Endothelial cell of umbilical vein (primary cell): ENCODE measurements around the gene TWIST1. TPM values are rescaled to one million over a fixed set of nuclear protein-coding genes. Genes with fewer than 3 reads are reported as not detected.

ENCODE experiments used
- BruUV-seq: library from RNA; stranded (reverse); fragments of 400-500 nt; replicated peaks from 2 replicates; lab custom pipeline; 2021; lab: Mats Ljungman, UMichigan
- CTCF ChIA-PET: fragments of 300-600, 350-600 bp; sonication (Branson Sonifier 250); formaldehyde crosslinking; loops from one replicate; lab custom pipeline; 2021; ENCODE audit warnings: antibody characterized with exemption, inconsistent platforms; lab: Charles Lee
- POLR2A ChIA-PET: fragments of 300-600, 350-600 bp; sonication (Branson Sonifier 250); formaldehyde crosslinking; loops from one replicate; lab custom pipeline; 2021; ENCODE audit warnings: antibody characterized with exemption, inconsistent platforms; lab: Charles Lee
- DNase-seq: peaks from one replicate; pipeline ENCODE4 v3.0.0-alpha.2; 2011; ENCODE audit warnings: low read depth, low spot score
- FAIRE-seq: peaks from 2 replicates; lab custom pipeline; 2011; peaks lifted over from hg19 to GRCh38; lab: Jason Lieb, UNC
- H2AFZ ChIP-seq: 2 replicates; pipeline ENCODE4 v1.6.0; 2012; ENCODE audit warnings: low read depth, low read length, control low read depth, inconsistent platforms
- H3K27ac ChIP-seq: 2 replicates; pipeline ENCODE4 v1.5.1; 2011; ENCODE audit warnings: low read depth, mild to moderate bottlenecking, control low read depth, low read length, moderate library complexity; ENCODE audit not compliant: insufficient read depth
- H3K27me3 ChIP-seq, 2 experiments: 2 replicates each; pipeline versions ENCODE4 v1.6.0 to v1.6.1; 2011; ENCODE audit warnings: low read length in 2 of 2, mixed read lengths in 1 of 2; ENCODE audit not compliant: control insufficient read depth in 2 of 2, insufficient read depth in 2 of 2
- H3K36me3 ChIP-seq, 2 experiments: 2 replicates in 1 of 2; 3 replicates in 1 of 2; pipeline ENCODE4 v1.5.1; 2011; ENCODE audit warnings: low read length in 2 of 2, mild to moderate bottlenecking in 1 of 2, moderate library complexity in 1 of 2; ENCODE audit not compliant: control insufficient read depth in 2 of 2, insufficient read depth in 2 of 2; ENCODE audit errors: extremely low read depth in 1 of 2
- H3K4me1 ChIP-seq: 3 replicates; pipeline ENCODE4 v1.5.1; 2011; ENCODE audit warnings: mild to moderate bottlenecking, low read length; ENCODE audit not compliant: control insufficient read depth, insufficient read depth; ENCODE audit errors: extremely low read depth
- H3K4me2 ChIP-seq: 2 replicates; pipeline ENCODE4 v1.6.1; 2011; ENCODE audit warnings: low read length, control low read depth, mixed read lengths; ENCODE audit not compliant: insufficient read depth
- H3K4me3 ChIP-seq, 3 experiments: fragments of 200-600 bp in 1 of 3; sonication (generic), shearing (Covaris generic) in 1 of 3; replicated peaks in 1 of 3; 2 replicates each; pipeline ENCODE4 v1.5.1; 2011 to 2016; ENCODE audit warnings: control low read depth in 3 of 3, low read length in 3 of 3, mild to moderate bottlenecking in 2 of 3, inconsistent platforms in 1 of 3, low read depth in 1 of 3, moderate library complexity in 1 of 3; ENCODE audit not compliant: insufficient read depth in 1 of 3
- H3K79me2 ChIP-seq: 2 replicates; pipeline ENCODE4 v1.6.0; 2012; ENCODE audit warnings: low read length, inconsistent platforms; ENCODE audit not compliant: control insufficient read depth, insufficient read depth
- H3K9ac ChIP-seq: replicated peaks from 2 replicates; pipeline ENCODE3; 2011; ENCODE audit warnings: low read length, control low read depth; ENCODE audit not compliant: insufficient read depth; ENCODE audit errors: extremely low read depth
- H3K9me1 ChIP-seq: replicated peaks from 3 replicates; pipeline ENCODE4 v1.6.0; 2011; ENCODE audit warnings: mild to moderate bottlenecking, low read length; ENCODE audit not compliant: control insufficient read depth, insufficient read depth; ENCODE audit errors: extremely low read depth
- H3K9me3 ChIP-seq: replicated peaks from 2 replicates; pipeline ENCODE4 v1.5.1; 2012; ENCODE audit warnings: low read length, inconsistent platforms; ENCODE audit not compliant: control insufficient read depth, insufficient read depth
- H4K20me1 ChIP-seq: replicated peaks from 2 replicates; pipeline ENCODE3; 2011; ENCODE audit warnings: mild to moderate bottlenecking, low read length; ENCODE audit not compliant: control insufficient read depth, insufficient read depth; ENCODE audit errors: extremely low read depth
- EZH2 ChIP-seq: IDR thresholded peaks from 2 replicates; pipeline ENCODE4 v1.6.1; 2012; ENCODE audit warnings: borderline replicate concordance, low read depth, mild to moderate bottlenecking, moderate library complexity, low read length, inconsistent platforms; ENCODE audit not compliant: severe bottlenecking
- FOS ChIP-seq: IDR thresholded peaks from 2 replicates; pipeline ENCODE4 v1.6.1; 2011; ENCODE audit warnings: mild to moderate bottlenecking, low read length, moderate library complexity, borderline replicate concordance; ENCODE audit not compliant: insufficient read depth
- GATA2 ChIP-seq: IDR thresholded peaks from 2 replicates; pipeline ENCODE4 v1.7.0; 2011; ENCODE audit warnings: low read depth, mild to moderate bottlenecking, moderate library complexity, mixed read lengths, low read length; ENCODE audit not compliant: insufficient read length, insufficient read depth
- JUN ChIP-seq: IDR thresholded peaks from 2 replicates; pipeline ENCODE4 v1.6.1; 2011; ENCODE audit warnings: borderline replicate concordance, low read depth; ENCODE audit not compliant: insufficient read length, insufficient read depth
- MYC ChIP-seq: IDR thresholded peaks from one replicate; pipeline ENCODE4 v1.6.1; 2011; ENCODE audit warnings: mild to moderate bottlenecking, low read depth, low read length
- POLR2A ChIP-seq: IDR thresholded peaks from 2 replicates; pipeline ENCODE4 v1.6.1; 2012; ENCODE audit warnings: low read depth, mild to moderate bottlenecking, control low read depth, low read length
- POLR2AphosphoS5 ChIP-seq: IDR thresholded peaks from 2 replicates; pipeline ENCODE4 v1.6.1; 2012; ENCODE audit warnings: low read depth, mild to moderate bottlenecking, control low read depth, low read length, moderate library complexity; ENCODE audit not compliant: insufficient read depth
- dilution Hi-C: fragments of 300-500 bp; cut with MboI; formaldehyde crosslinking; loops from one replicate; pipeline ENCODE4 v1.15.0; 2019; ENCODE audit warnings: low sequenced_read_pairs; ENCODE audit not compliant: extremely low pct_ligation_motif_present
- intact Hi-C: fragments of 100-400 bp; cut with micrococcal nuclease; formaldehyde crosslinking; loops from one replicate; pipeline ENCODE4 v1.10.0; 2022
- polyA plus RNA-seq, 4 experiments: library from polyadenylated mRNA; depleted of rRNA in 3 of 4; stranded (reverse) in 3 of 4; unstranded in 1 of 4; fragments of >200 nt; gene quantifications; 2 replicates each; pipeline versions ENCODE4 v1.2.1 to v1.2.3, GENCODE V29; 2011 to 2012; ENCODE audit warnings: missing spikeins in 1 of 4
- total RNA-seq: library from RNA; stranded (reverse); gene quantifications from 2 replicates; pipeline ENCODE4 v1.2.3, GENCODE V29; 2021
- TF ChIP-seq, protein P1 (sequence below), 2 donors: IDR thresholded peaks; 1 replicate in 1 of 2; 2 replicates in 1 of 2; pipeline ENCODE4 v1.5.1; 2011; ENCODE audit warnings: low read length in 2 of 2, mild to moderate bottlenecking in 2 of 2, moderate library complexity in 2 of 2, control low read depth in 1 of 2, inconsistent platforms in 1 of 2, low read depth in 1 of 2; ENCODE audit not compliant: insufficient read depth in 1 of 2; ENCODE audit errors: extremely low read depth in 1 of 2
- TF ChIP-seq, protein P2 (sequence below): IDR thresholded peaks from 2 replicates; pipeline ENCODE4 v1.6.1; 2011; ENCODE audit not compliant: insufficient read depth, insufficient read length

Gene TWIST1
- total and polyA plus RNA-seq, 2 donors (not counting 3 experiments of a cell fraction or from before 2014, with no cell fraction given) = not detected

DNA sequence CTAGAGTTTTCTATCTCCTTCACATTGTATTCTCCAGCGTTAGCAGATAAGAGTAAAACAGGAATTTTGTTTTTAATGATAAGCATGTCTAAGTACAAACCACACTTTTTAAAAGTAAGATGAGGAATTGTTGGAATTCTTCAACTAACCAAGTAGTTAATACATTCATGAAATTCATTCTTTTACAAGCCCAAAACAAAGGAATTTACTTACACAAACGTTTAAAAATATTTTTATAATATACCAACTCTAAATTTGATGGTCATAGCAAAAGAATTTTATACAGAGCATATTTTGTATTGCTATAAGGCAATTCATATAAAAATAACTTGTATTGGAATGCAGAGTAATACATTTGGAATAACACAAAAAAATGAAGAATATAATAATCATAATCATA is 51.3 kb downstream of the TWIST1 start:
- no peaks in the 10 kb centered on the region for H3K36me3 ChIP-seq
- no peaks in the 10 kb centered on the region for H3K4me1 ChIP-seq
- no peak overlapping the region for H3K27ac ChIP-seq
- H3K4me2 ChIP-seq = no peak overlapping the region
- H2AFZ ChIP-seq = no peak overlapping the region
- no TSS peak for BruUV-seq
- H3K4me3 ChIP-seq = no peak overlapping the region
- H3K9ac ChIP-seq = no peak overlapping the region
- no peak for FAIRE-seq
- H3K79me2 ChIP-seq = no peaks in the 10 kb centered on the region
- POLR2A ChIA-PET = no interaction called here
- no peaks in the 10 kb centered on the region for H4K20me1 ChIP-seq
- CTCF ChIA-PET = no interaction called here
- H3K9me1 ChIP-seq = no peaks in the 10 kb centered on the region
- TF ChIP-seq POLR2A (no peak), GATA2 (no peak), POLR2AphosphoS5 (no peak), JUN (no peak), EZH2 (no peak), MYC (no peak), FOS (no peak)
- TF ChIP-seq, protein P1, sequence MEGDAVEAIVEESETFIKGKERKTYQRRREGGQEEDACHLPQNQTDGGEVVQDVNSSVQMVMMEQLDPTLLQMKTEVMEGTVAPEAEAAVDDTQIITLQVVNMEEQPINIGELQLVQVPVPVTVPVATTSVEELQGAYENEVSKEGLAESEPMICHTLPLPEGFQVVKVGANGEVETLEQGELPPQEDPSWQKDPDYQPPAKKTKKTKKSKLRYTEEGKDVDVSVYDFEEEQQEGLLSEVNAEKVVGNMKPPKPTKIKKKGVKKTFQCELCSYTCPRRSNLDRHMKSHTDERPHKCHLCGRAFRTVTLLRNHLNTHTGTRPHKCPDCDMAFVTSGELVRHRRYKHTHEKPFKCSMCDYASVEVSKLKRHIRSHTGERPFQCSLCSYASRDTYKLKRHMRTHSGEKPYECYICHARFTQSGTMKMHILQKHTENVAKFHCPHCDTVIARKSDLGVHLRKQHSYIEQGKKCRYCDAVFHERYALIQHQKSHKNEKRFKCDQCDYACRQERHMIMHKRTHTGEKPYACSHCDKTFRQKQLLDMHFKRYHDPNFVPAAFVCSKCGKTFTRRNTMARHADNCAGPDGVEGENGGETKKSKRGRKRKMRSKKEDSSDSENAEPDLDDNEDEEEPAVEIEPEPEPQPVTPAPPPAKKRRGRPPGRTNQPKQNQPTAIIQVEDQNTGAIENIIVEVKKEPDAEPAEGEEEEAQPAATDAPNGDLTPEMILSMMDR (IDR thresholded peaks at IDR 0.05; ENCODE audit: extremely low read depth in 1 of 2, insufficient read depth in 1 of 2, low read depth in 1 of 2, low read length in 2 of 2) = no peak
- TF ChIP-seq, protein P2, sequence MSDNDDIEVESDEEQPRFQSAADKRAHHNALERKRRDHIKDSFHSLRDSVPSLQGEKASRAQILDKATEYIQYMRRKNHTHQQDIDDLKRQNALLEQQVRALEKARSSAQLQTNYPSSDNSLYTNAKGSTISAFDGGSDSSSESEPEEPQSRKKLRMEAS = no peak
- no peaks in the 10 kb centered on the region for H3K9me3 ChIP-seq
- no peak for DNase-seq
- H3K27me3 ChIP-seq = no peaks in the 10 kb centered on the region
- dilution Hi-C loops (no loop called here), intact Hi-C loops (no loop called here)

Other genes starting within 250 kb of the TWIST1 start
- not detected in 2 replicates for gene FERD3L, start 27.8 kb upstream of the TWIST1 start, total RNA-seq
- gene FERD3L, start 27.8 kb upstream of the TWIST1 start, polyA plus RNA-seq = not detected in 2 replicates